22Rv1 (cell line): Measurements from ENCODE around the gene CNNM2.

Experiments used
- ZFX ChIP-seq: fragments of 450-650 bp; IDR thresholded peaks from 2 replicates; pipeline ENCODE4 v1.6.1; 2017; ENCODE audit warnings: antibody characterized with exemption, borderline replicate concordance
- TF ChIP-seq, protein P1 (sequence below): fragments of 450-650 bp; IDR thresholded peaks from 2 replicates; pipeline ENCODE4 v1.5.1; 2017; ENCODE audit warnings: mild to moderate bottlenecking

DNA sequence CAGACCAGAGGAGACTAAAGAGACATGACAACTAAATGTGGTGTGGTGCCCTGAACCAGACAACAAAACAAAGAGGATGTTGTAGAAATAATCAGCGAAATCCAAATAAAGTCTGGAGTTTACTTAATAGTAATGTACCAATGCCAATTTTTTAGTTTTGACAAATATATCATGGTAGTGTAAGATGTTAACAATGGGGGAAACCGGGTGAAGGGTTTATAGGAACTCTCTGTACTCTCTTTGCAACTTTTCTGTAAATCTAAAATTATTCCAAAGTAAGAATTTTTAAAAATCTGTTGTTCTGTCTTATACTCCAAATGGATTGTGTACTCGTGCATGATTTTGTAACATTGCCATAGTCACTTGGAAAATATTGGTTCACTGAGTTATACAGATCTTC lies 129.3 kb downstream of the CNNM2 start:
- TF ChIP-seq, protein P1, sequence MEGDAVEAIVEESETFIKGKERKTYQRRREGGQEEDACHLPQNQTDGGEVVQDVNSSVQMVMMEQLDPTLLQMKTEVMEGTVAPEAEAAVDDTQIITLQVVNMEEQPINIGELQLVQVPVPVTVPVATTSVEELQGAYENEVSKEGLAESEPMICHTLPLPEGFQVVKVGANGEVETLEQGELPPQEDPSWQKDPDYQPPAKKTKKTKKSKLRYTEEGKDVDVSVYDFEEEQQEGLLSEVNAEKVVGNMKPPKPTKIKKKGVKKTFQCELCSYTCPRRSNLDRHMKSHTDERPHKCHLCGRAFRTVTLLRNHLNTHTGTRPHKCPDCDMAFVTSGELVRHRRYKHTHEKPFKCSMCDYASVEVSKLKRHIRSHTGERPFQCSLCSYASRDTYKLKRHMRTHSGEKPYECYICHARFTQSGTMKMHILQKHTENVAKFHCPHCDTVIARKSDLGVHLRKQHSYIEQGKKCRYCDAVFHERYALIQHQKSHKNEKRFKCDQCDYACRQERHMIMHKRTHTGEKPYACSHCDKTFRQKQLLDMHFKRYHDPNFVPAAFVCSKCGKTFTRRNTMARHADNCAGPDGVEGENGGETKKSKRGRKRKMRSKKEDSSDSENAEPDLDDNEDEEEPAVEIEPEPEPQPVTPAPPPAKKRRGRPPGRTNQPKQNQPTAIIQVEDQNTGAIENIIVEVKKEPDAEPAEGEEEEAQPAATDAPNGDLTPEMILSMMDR, result no peak
- no peak for TF ChIP-seq ZFX
